ENCODE measurements around the gene KCNG2.

KCNG2 gene

GRCh38 chr18:79780547-79780946 is 17.2 kb upstream of the KCNG2 start:
- no peak overlapping the region for H3K4me3 ChIP-seq (replicated peaks; ENCODE audit: low read depth, low read length)
- DNase-seq (ENCODE audit: low read depth): no peak
- no peak for TF ChIP-seq CTCF (IDR thresholded peaks at IDR 0.05; ENCODE audit: low read length, missing control alignments)

GRCh38 chr18:79781331-79781941 is 16.3 kb upstream of the KCNG2 start:
- no peak for DNase-seq (ENCODE audit: low read depth)
- no peak overlapping the region for H3K4me3 ChIP-seq (replicated peaks; ENCODE audit: low read depth, low read length)
- no peak for TF ChIP-seq CTCF (IDR thresholded peaks at IDR 0.05; ENCODE audit: low read length, missing control alignments)

- no peak for DNase-seq (ENCODE audit: low read depth)
- TF ChIP-seq CTCF (IDR thresholded peaks at IDR 0.05; ENCODE audit: low read length, missing control alignments): no peak
Observed at GRCh38 chr18:79782566-79783308, 15.0 kb upstream of the KCNG2 start.

GRCh38 chr18:79784071-79784913 is 13.4 kb upstream of the KCNG2 start:
- H3K4me3 ChIP-seq (replicated peaks; ENCODE audit: low read depth, low read length): no peak overlapping the region
- no peak for DNase-seq (ENCODE audit: low read depth)
- no peak for TF ChIP-seq CTCF (IDR thresholded peaks at IDR 0.05; ENCODE audit: low read length, missing control alignments)

More at GRCh38 chr18:79782566-79783308, 15.0 kb upstream of the KCNG2 start:
- no peak overlapping the region for H3K4me3 ChIP-seq (replicated peaks; ENCODE audit: low read depth, low read length)

- no peak for TF ChIP-seq CTCF (IDR thresholded peaks at IDR 0.05; ENCODE audit: low read length, missing control alignments)
Observed at GRCh38 chr18:79784965-79785770, 12.6 kb upstream of the KCNG2 start.

GRCh38 chr18:79785831-79786230 is 11.9 kb upstream of the KCNG2 start:
- TF ChIP-seq CTCF (IDR thresholded peaks at IDR 0.05; ENCODE audit: low read length, missing control alignments): no peak

More at GRCh38 chr18:79784965-79785770, 12.6 kb upstream of the KCNG2 start:
- H3K4me3 ChIP-seq (replicated peaks; ENCODE audit: low read depth, low read length): no peak overlapping the region
- DNase-seq (ENCODE audit: low read depth): peak; percentile 44

More at GRCh38 chr18:79785831-79786230, 11.9 kb upstream of the KCNG2 start:
- DNase-seq (ENCODE audit: low read depth): no peak
- no peak overlapping the region for H3K4me3 ChIP-seq (replicated peaks; ENCODE audit: low read depth, low read length)
